DOHH2 (cell line): ENCODE data around the gene AFP.

ENCODE experiments used
- H3F3A ChIP-seq: fragments of 200-600 bp; sonication (generic), shearing (Covaris generic); 2 replicates; pipeline ENCODE4 v1.6.0; 2016; ENCODE audit warnings: antibody characterized with exemption, mild to moderate bottlenecking; ENCODE audit not compliant: control insufficient read depth, insufficient read depth
- H3K27ac ChIP-seq: fragments of 200-600 bp; sonication (generic); 2 replicates; pipeline ENCODE4 v1.5.1; 2014; ENCODE audit warnings: low read depth, mild to moderate bottlenecking, low read length, moderate library complexity
- H3K27me3 ChIP-seq: fragments of 200-600 bp; sonication (generic); 2 replicates; pipeline ENCODE4 v1.6.1; 2014; ENCODE audit warnings: mild to moderate bottlenecking, low read length, mixed read lengths; ENCODE audit not compliant: control insufficient read depth
- H3K36me3 ChIP-seq: fragments of 200-600 bp; sonication (generic); 2 replicates; pipeline ENCODE4 v1.6.1; 2014; ENCODE audit warnings: mild to moderate bottlenecking, low read length, moderate library complexity, mixed read lengths; ENCODE audit not compliant: control insufficient read depth
- H3K4me1 ChIP-seq: fragments of 200-600 bp; sonication (generic); 2 replicates; pipeline ENCODE4 v1.6.1; 2014; ENCODE audit warnings: mild to moderate bottlenecking, low read length, mixed read lengths; ENCODE audit not compliant: control insufficient read depth
- H3K4me2 ChIP-seq: fragments of 200-600 bp; sonication (generic); 2 replicates; pipeline ENCODE4 v1.6.0; 2014; ENCODE audit warnings: mild to moderate bottlenecking, low read length, moderate library complexity
- H3K4me3 ChIP-seq: fragments of 200-600 bp; sonication (generic); 2 replicates; pipeline ENCODE4 v1.5.1; 2014; ENCODE audit warnings: mild to moderate bottlenecking, low read length, mixed read lengths
- H3K79me2 ChIP-seq: fragments of 200-600 bp; sonication (generic); 2 replicates; pipeline ENCODE4 v1.6.1; 2014; ENCODE audit warnings: mild to moderate bottlenecking, low read length, mixed read lengths; ENCODE audit not compliant: control insufficient read depth
- H3K9me2 ChIP-seq: fragments of 200-600 bp; sonication (generic); replicated peaks from 2 replicates; pipeline ENCODE4 v1.6.1; 2014; ENCODE audit warnings: mild to moderate bottlenecking, low read length, mixed read lengths; ENCODE audit not compliant: control insufficient read depth
- H3K9me3 ChIP-seq: fragments of 200-600 bp; sonication (generic); 2 replicates; pipeline ENCODE4 v1.6.1; 2014; ENCODE audit warnings: antibody characterized with exemption, low read length, mixed read lengths; ENCODE audit not compliant: control insufficient read depth, insufficient read depth
- H4K20me1 ChIP-seq: fragments of 200-600 bp; sonication (generic); 2 replicates; pipeline ENCODE4 v1.6.0; 2014; ENCODE audit warnings: low read depth, mild to moderate bottlenecking, antibody characterized with exemption, low read length, moderate library complexity; ENCODE audit not compliant: control insufficient read depth, insufficient read depth
- CTCF ChIP-seq: fragments of 200-600 bp; sonication (generic); IDR thresholded peaks from one replicate; pipeline ENCODE4 v1.5.1; 2014; ENCODE audit warnings: antibody characterized with exemption, mild to moderate bottlenecking, low read depth, low read length; ENCODE audit not compliant: poor library complexity, severe bottlenecking
- EZH2phosphoT487 ChIP-seq: fragments of 200-600 bp; sonication (generic); IDR thresholded peaks from 2 replicates; pipeline ENCODE4 v1.6.1; 2017; ENCODE audit warnings: borderline replicate concordance, mild to moderate bottlenecking, antibody characterized with exemption, low read length, moderate library complexity, mixed read lengths

The AFP gene

GRCh38 chr4:73454920-73455319 lies 18.9 kb downstream of the AFP start:
- Histone ChIP-seq H3K9me3 (peaks cover 5% of the 10 kb centered on the region; the same call in 1 of the 2 replicates), H3K4me1 (no peaks in the 10 kb centered on the region), H3K79me2 (no peaks in the 10 kb centered on the region), H4K20me1 (no peaks in the 10 kb centered on the region), H3K4me2 (no peak overlapping the region), H3K36me3 (no peaks in the 10 kb centered on the region), H3K4me3 (no peak overlapping the region), H3F3A (no peaks in the 10 kb centered on the region), H3K27ac (no peak overlapping the region), H3K9me2 (no peaks in the 10 kb centered on the region), H3K27me3 (no peaks in the 10 kb centered on the region)
- TF ChIP-seq CTCF, result no peak
- no peak for TF ChIP-seq EZH2phosphoT487

- H3K9me2 ChIP-seq, result no peaks in the 10 kb centered on the region
- H3K4me1 ChIP-seq, result no peaks in the 10 kb centered on the region
- no peaks in the 10 kb centered on the region for H3K36me3 ChIP-seq
- H3K9me3 ChIP-seq, result peaks cover 5% of the 10 kb centered on the region; the same call in 1 of the 2 replicates
- H4K20me1 ChIP-seq, result no peaks in the 10 kb centered on the region
- H3K4me3 ChIP-seq, result no peak overlapping the region
- H3K4me2 ChIP-seq, result no peak overlapping the region
- no peaks in the 10 kb centered on the region for H3F3A ChIP-seq
- no peaks in the 10 kb centered on the region for H3K79me2 ChIP-seq
- no peak overlapping the region for H3K27ac ChIP-seq
- TF ChIP-seq CTCF (no peak), EZH2phosphoT487 (no peak)
- H3K27me3 ChIP-seq, result no peaks in the 10 kb centered on the region
Observed at GRCh38 chr4:73456177-73457022, 20.4 kb downstream of the AFP start.

- Histone ChIP-seq H3K4me2 (no peak overlapping the region), H3F3A (no peaks in the 10 kb centered on the region), H3K79me2 (no peaks in the 10 kb centered on the region), H3K27ac (no peak overlapping the region), H3K4me3 (no peak overlapping the region), H3K36me3 (no peaks in the 10 kb centered on the region), H3K4me1 (no peaks in the 10 kb centered on the region), H3K9me3 (peaks cover 5% of the 10 kb centered on the region; the same call in 1 of the 2 replicates), H3K9me2 (no peaks in the 10 kb centered on the region), H3K27me3 (no peaks in the 10 kb centered on the region), H4K20me1 (no peaks in the 10 kb centered on the region)
- no peak for TF ChIP-seq CTCF
- TF ChIP-seq EZH2phosphoT487, result no peak
Observed at GRCh38 chr4:73458184-73459047, 22.4 kb downstream of the AFP start.
